OCI-LY3 (cell line): ENCODE data around the gene MAGI2.

ENCODE experiments used
- H2AFZ ChIP-seq: fragments of 200-600, 300-600 bp; shearing (Covaris generic); 2 replicates; pipeline ENCODE4 v1.6.0; 2014; ENCODE audit warnings: antibody characterized with exemption, low read depth, low read length
- H3K27ac ChIP-seq: fragments of 200-600, 300-600 bp; sonication (generic); 2 replicates; pipeline ENCODE4 v1.5.1; 2014; ENCODE audit warnings: mild to moderate bottlenecking, low read length, moderate library complexity, mixed read lengths
- H3K27me3 ChIP-seq: fragments of 200-600, 300-600 bp; sonication (generic); 2 replicates; pipeline ENCODE4 v1.6.1; 2014; ENCODE audit warnings: low read depth, low read length, mixed read lengths
- H3K36me3 ChIP-seq: fragments of 200-600, 300-600 bp; sonication (generic); replicated peaks from 2 replicates; pipeline ENCODE3; 2014; ENCODE audit warnings: low read depth, low read length, mixed read lengths
- H3K4me1 ChIP-seq: fragments of 300-600, 200-600 bp; sonication (generic); 2 replicates; pipeline ENCODE4 v1.6.1; 2014; ENCODE audit warnings: low read length, mixed read lengths
- H3K4me2 ChIP-seq: fragments of 200-600, 300-600 bp; sonication (generic); 2 replicates; pipeline ENCODE4 v1.6.1; 2014; ENCODE audit warnings: low read length, mixed read lengths
- H3K4me3 ChIP-seq: fragments of 300-600, 200-600 bp; sonication (generic); 2 replicates; pipeline ENCODE4 v1.5.1; 2014; ENCODE audit warnings: antibody characterized with exemption, mild to moderate bottlenecking, low read length, moderate library complexity
- H3K79me2 ChIP-seq: fragments of 300-600, 200-600 bp; shearing (Covaris generic); 2 replicates; pipeline ENCODE4 v1.6.1; 2014; ENCODE audit warnings: mild to moderate bottlenecking, low read length, mixed read lengths
- H3K9ac ChIP-seq: fragments of 300-600, 200-600 bp; shearing (Covaris generic); 2 replicates; pipeline ENCODE4 v1.6.0; 2014; ENCODE audit warnings: mild to moderate bottlenecking, low read length, moderate library complexity
- H3K9me3 ChIP-seq: fragments of 200-600, 300-600 bp; shearing (Covaris generic); 2 replicates; pipeline ENCODE4 v1.6.1; 2014; ENCODE audit warnings: low read length, mixed read lengths; ENCODE audit not compliant: insufficient read depth
- H4K20me1 ChIP-seq: fragments of 200-600, 300-600 bp; sonication (generic); 2 replicates; pipeline ENCODE4 v1.6.1; 2016; ENCODE audit warnings: low read length, mixed read lengths; ENCODE audit not compliant: insufficient read depth
- CTCF ChIP-seq: fragments of 200-600, 300-600 bp; sonication (generic); IDR thresholded peaks from 2 replicates; pipeline ENCODE4 v1.5.1; 2014; ENCODE audit warnings: antibody characterized with exemption, low read length, low read depth
- EZH2phosphoT487 ChIP-seq: fragments of 200-600 bp; shearing (Covaris generic); IDR thresholded peaks from 2 replicates; pipeline ENCODE4 v1.6.1; 2018; ENCODE audit warnings: antibody characterized with exemption, mixed run types, low read depth

MAGI2 gene

GRCh38 chr7:78140109-78140508 lies 1313.4 kb downstream of the MAGI2 start:
- H3K27me3 ChIP-seq, result peaks cover 11% of the 10 kb centered on the region
- H4K20me1 ChIP-seq, result no peaks in the 10 kb centered on the region
- no peaks in the 10 kb centered on the region for H3K9me3 ChIP-seq
- H3K36me3 ChIP-seq, result no peaks in the 10 kb centered on the region
- TF ChIP-seq EZH2phosphoT487, result no peak
- no peak for TF ChIP-seq CTCF
- H3K4me3 ChIP-seq, result no peak overlapping the region
- H3K27ac ChIP-seq, result no peak overlapping the region
- no peaks in the 10 kb centered on the region for H3K79me2 ChIP-seq
- no peak overlapping the region for H3K9ac ChIP-seq
- H2AFZ ChIP-seq, result no peak overlapping the region
- 0 out of 2 replicates have a peak, but pooled peaks cover 3% of the 10 kb centered on the region for H3K4me1 ChIP-seq
- H3K4me2 ChIP-seq, result no peak overlapping the region

DNA sequence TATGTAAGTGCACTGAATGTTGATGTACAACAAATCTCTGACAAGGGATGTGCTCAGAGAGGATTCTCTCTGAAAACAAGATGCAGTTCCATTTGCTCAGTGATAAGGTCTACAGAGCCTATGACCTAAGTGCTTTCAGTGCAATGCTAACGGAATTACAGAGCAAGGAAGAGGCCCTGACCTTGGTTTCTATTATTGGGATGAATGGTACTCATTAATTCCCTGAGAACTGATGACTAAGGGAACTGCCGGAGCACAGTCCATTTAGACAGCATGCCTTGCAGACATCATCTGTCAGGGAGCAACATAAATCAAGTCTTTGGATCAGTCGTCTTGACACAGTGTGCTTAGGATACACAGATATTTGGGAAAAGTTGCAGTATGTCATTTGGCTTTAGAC lies 1314.1 kb downstream of the MAGI2 start:
- Histone ChIP-seq H3K4me2 (no peak overlapping the region), H3K4me1 (0 out of 2 replicates have a peak, but pooled peaks cover 3% of the 10 kb centered on the region), H4K20me1 (no peaks in the 10 kb centered on the region), H3K9ac (no peak overlapping the region), H3K36me3 (no peaks in the 10 kb centered on the region), H3K9me3 (no peaks in the 10 kb centered on the region), H3K27ac (no peak overlapping the region), H3K27me3 (peaks cover 11% of the 10 kb centered on the region), H2AFZ (no peak overlapping the region), H3K4me3 (no peak overlapping the region), H3K79me2 (no peaks in the 10 kb centered on the region)
- no peak for TF ChIP-seq CTCF
- TF ChIP-seq EZH2phosphoT487, result no peak

DNA sequence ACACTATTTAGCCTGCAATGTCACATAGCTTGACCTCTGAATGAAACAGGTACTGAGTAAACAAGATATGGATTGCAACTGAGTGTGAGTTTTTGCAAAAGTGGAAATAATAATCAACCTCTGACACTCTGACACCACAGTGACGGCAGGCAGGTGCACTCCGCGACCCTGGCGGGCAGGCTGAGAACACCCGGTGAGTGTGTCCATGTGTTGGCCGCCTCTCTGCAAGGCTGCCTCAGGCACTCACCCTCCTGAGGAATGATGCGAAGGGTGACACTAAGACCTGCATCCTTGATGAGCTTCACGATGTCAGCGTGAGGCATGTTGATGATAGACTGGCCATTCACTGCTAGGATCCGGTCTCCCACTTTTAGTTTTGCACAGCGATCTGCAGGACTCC lies 1318.7 kb downstream of the MAGI2 start:
- H3K9ac ChIP-seq, result no peak overlapping the region
- H3K4me3 ChIP-seq, result no peak overlapping the region
- H3K4me1 ChIP-seq, result 0 out of 2 replicates have a peak, but pooled peaks cover 3% of the 10 kb centered on the region
- TF ChIP-seq CTCF, result no peak
- no peak for TF ChIP-seq EZH2phosphoT487
- H2AFZ ChIP-seq, result no peak overlapping the region
- H3K9me3 ChIP-seq, result no peaks in the 10 kb centered on the region
- no peak overlapping the region for H3K4me2 ChIP-seq
- no peaks in the 10 kb centered on the region for H4K20me1 ChIP-seq
- H3K27ac ChIP-seq, result no peak overlapping the region
- peaks cover 10% of the 10 kb centered on the region for H3K27me3 ChIP-seq
- no peaks in the 10 kb centered on the region for H3K36me3 ChIP-seq
- H3K79me2 ChIP-seq, result no peaks in the 10 kb centered on the region

DNA sequence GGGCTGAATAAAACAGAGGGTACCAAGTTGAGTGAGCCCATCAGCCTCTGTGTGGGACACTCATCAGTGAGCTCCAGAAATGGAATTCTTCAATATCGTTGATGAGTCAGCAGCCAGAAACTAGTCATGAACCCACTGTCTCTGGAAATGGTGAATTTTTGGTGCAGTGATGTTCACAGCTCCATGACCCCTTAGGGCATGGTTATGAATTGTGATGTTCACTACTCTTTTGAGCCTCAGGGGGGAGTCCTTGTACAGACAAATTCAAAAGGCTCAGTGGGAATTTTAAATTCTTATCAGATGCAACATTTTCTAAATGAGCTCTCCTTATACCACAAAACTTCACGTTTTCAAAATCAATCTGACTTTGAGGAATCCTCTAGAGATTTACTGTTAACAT lies 1319.2 kb downstream of the MAGI2 start:
- no peaks in the 10 kb centered on the region for H3K79me2 ChIP-seq
- no peak overlapping the region for H2AFZ ChIP-seq
- H3K27ac ChIP-seq, result no peak overlapping the region
- peak; percentile 63 for TF ChIP-seq CTCF
- no peak for TF ChIP-seq EZH2phosphoT487
- no peaks in the 10 kb centered on the region for H3K9me3 ChIP-seq
- no peaks in the 10 kb centered on the region for H3K36me3 ChIP-seq
- no peak overlapping the region for H3K4me3 ChIP-seq
- H4K20me1 ChIP-seq, result no peaks in the 10 kb centered on the region
- peaks cover 10% of the 10 kb centered on the region for H3K27me3 ChIP-seq
- H3K9ac ChIP-seq, result no peak overlapping the region
- 0 out of 2 replicates have a peak, but pooled peaks cover 3% of the 10 kb centered on the region for H3K4me1 ChIP-seq
- H3K4me2 ChIP-seq, result no peak overlapping the region
